SH-SY5Y (cell line): Measurements from ENCODE around the gene TRIO.

ENCODE experiments used
- GATA2 ChIP-seq: IDR thresholded peaks from 2 replicates; pipeline ENCODE4 v1.6.1; 2011; ENCODE audit warnings: mild to moderate bottlenecking, low read depth, low read length
- GATA3 ChIP-seq: IDR thresholded peaks from 2 replicates; pipeline ENCODE4 v1.6.1; 2011; ENCODE audit warnings: low read depth, mild to moderate bottlenecking, low read length, moderate library complexity

DNA sequence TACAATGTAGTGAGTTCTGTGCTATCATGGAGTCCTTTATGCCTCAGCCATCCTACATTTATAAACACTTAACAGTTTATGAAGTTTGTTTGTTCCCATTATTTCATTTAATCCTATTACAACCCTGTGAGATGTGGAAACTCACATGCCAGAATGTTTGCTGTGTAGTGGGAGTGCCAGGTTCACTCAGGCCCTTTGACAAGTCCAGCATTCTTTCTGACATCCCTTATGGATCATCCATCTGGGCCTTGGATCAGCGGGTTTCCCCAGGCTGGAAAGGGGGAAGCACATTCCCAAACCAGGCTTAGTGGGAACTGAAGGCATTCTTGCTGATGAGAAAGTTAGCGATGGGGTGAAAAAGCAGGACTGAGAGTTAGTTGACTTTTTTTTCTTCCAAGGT lies 310.3 kb downstream of the TRIO start:
- 0 out of 2 replicates have a peak, but pooled peaks have one; percentile 7 for TF ChIP-seq GATA3
- no peak for TF ChIP-seq GATA2
